ENCODE measurements around the gene PDE4D.
A peak's percentile ranks its signal among the peaks of the same experiment; 100 is the strongest.

PDE4D gene

DNA sequence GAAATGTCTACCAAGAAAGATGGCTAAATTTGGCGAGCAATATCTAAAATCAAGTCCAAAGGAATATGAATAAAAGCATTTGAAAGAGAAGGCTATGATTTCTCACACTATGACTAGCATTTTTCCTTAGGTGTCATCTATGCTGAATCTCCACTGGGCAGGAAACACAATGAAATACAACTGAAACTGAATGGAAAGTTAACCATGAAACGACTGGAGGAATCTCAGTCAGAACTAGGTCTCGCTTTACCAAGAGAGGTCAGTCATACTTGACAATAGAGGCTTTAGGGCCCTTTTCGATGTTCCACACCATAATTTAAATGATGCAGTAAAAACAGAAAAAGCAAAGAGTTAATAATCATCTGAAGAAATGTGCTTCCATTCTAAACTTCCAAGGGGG lies 339.0 kb downstream of the PDE4D start:
- TF ChIP-seq, protein P1, sequence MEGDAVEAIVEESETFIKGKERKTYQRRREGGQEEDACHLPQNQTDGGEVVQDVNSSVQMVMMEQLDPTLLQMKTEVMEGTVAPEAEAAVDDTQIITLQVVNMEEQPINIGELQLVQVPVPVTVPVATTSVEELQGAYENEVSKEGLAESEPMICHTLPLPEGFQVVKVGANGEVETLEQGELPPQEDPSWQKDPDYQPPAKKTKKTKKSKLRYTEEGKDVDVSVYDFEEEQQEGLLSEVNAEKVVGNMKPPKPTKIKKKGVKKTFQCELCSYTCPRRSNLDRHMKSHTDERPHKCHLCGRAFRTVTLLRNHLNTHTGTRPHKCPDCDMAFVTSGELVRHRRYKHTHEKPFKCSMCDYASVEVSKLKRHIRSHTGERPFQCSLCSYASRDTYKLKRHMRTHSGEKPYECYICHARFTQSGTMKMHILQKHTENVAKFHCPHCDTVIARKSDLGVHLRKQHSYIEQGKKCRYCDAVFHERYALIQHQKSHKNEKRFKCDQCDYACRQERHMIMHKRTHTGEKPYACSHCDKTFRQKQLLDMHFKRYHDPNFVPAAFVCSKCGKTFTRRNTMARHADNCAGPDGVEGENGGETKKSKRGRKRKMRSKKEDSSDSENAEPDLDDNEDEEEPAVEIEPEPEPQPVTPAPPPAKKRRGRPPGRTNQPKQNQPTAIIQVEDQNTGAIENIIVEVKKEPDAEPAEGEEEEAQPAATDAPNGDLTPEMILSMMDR (IDR thresholded peaks at IDR 0.05) = no peak
- TF ChIP-seq ZFX (IDR thresholded peaks at IDR 0.05; ENCODE audit: borderline replicate concordance) = no peak
- no peak overlapping the region for H3K27ac ChIP-seq

DNA sequence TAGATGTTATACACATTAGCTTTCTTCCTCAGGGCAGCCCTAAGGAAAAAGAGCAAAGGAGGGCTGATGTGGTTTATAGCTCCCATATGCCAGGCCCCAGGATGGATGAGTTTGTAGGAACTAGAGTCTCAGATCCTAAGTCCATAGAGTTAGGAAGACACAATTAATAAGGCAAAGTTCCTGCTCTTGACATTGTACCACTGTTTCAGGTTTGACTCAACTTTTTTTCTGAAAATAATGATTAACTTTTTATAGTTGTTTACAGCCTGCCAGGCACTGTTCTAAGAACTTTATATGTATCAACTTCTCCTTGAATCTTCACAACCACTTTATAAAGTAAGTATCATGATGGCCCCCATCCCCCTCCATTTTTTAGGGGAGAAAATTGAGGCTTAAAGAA lies 339.5 kb downstream of the PDE4D start:
- no peak overlapping the region for H3K27ac ChIP-seq
- no peak for TF ChIP-seq ZFX (IDR thresholded peaks at IDR 0.05; ENCODE audit: borderline replicate concordance)
- TF ChIP-seq, protein P1 (IDR thresholded peaks at IDR 0.05) = no peak

DNA sequence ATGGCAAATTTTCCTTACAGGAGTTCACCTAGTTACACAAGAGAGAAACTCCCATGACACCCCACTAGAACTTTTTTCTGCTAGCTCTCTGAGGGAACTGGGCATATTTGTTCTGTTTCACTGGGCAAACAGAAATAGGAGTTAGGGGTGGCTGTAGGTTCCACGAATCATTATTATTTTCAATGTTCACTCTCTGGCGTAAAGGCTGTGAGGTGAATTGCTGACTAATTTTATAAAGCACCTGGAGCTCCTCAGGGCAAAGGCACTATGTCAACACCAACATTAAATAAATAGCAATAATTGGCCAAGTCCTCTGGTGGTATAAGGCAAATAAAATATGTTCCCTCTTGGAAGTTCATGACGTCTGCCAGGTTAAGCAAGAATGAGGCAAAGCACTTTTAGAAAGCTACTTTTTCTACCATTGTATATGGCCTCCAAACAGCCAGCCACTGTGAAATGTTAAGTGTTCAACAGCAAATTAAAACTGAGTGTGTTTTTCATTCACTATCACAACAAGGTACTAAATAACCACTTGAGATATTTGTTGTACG lies 344.6 kb downstream of the PDE4D start:
- TF ChIP-seq, protein P1 (IDR thresholded peaks at IDR 0.05) = no peak
- peak overlapping the region; percentile 59 for H3K27ac ChIP-seq

DNA sequence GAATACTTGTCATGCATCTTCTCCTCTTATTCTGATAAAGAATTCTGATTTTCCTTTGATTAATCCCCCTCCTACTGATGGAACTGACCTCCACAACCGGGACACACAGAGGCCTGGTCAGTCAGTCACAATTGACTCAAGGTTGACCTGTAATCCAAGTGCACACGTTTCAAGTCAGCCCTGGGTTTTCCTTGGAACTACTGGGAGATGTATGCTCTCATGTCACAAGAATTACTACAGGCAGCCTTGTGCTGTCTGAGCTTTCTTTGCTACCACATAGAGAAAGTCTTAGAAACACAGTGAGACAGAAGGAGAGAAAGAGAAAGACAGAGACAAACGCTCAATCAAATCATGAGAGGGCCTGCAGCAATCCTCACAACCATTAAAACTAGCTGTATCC lies 345.8 kb downstream of the PDE4D start:
- TF ChIP-seq, protein P1 (IDR thresholded peaks at IDR 0.05) = no peak
- TF ChIP-seq ZFX (IDR thresholded peaks at IDR 0.05; ENCODE audit: borderline replicate concordance) = no peak
- H3K27ac ChIP-seq = no peak overlapping the region

DNA sequence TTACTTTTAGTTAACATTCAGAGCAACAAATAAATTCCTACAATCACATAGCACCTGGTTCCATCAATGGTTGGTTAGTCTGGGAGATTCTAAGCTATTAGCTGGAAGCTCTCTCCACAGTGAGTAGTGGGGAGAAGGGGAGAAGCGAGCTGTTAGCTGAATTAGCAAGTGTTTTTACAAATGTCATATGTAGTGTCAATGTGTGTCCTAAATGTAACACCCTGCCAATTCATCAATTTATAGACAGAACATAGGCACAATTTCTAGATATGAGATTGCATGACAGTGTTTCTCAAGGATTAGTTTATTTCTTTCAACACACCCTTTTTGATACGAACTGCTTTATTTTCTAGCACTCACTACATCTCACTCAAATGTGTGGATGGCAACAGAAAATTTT lies 349.0 kb downstream of the PDE4D start:
- TF ChIP-seq ZFX (IDR thresholded peaks at IDR 0.05; ENCODE audit: borderline replicate concordance) = no peak
- TF ChIP-seq, protein P1 (IDR thresholded peaks at IDR 0.05) = no peak
- peak overlapping the region; percentile 49 for H3K27ac ChIP-seq

DNA sequence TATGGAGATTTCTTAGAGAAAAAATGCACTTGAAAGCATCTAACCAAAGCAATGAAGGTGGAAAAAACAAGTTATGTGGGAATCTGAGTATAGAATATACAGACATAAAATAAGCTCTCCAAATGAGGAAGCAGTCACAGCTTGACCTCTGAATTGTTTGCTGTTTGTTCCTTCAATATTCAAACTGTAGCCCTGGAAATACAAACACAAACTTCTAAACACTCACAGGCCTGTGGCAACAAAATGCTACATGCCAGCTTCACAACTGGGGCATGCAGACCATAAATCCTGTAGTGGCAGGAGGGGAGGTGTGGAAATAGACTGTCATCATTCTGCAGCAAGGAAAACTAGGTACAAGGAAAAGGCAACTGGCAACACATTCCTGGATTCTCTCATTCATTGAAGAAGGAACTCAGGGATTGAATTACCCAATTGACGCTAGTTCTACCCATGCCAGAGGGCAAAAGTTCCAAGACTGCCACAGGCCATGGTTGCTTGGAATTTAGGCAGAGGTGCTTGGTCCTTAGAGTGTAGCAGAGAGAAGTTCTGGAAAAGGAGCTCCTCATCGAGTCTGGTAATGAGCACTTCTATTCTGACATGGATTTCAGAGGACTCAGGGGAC lies 349.6 kb downstream of the PDE4D start:
- TF ChIP-seq, protein P1 (IDR thresholded peaks at IDR 0.05) = no peak
- TF ChIP-seq ZFX (IDR thresholded peaks at IDR 0.05; ENCODE audit: borderline replicate concordance) = no peak
- peak overlapping the region; percentile 49 for H3K27ac ChIP-seq

All from 22Rv1 (cell line).